Ovary (tissue), 9 donors: ENCODE measurements around the gene CTNNBIP1. TPM values are rescaled to one million over a fixed set of nuclear protein-coding genes. Genes with fewer than 3 reads are reported as not detected.
"Not testable (repeated sequence)": the region's sequence is repeated elsewhere in the genome, so short reads cannot be mapped to it uniquely, and the experiment has no call there.

Experiments used
- DNase-seq, 5 donors: peaks; one replicate each; pipeline ENCODE4 v3.0.0-alpha.2; 2019 to 2020
- H3K27ac ChIP-seq, 2 donors: fragments of 200-600 bp; one replicate each; pipeline versions ENCODE4 v1.5.1 to v1.8.0; 2019 to 2022
- H3K27me3 ChIP-seq: fragments of 200-600 bp; one replicate; pipeline ENCODE4 v1.8.0; 2022
- H3K36me3 ChIP-seq: fragments of 200-600 bp; sonication (generic); one replicate; pipeline ENCODE4 v1.5.1; 2019
- H3K4me1 ChIP-seq: one replicate; pipeline ENCODE4 v1.8.1; 2013; ENCODE audit warnings: mild to moderate bottlenecking, moderate library complexity; ENCODE audit not compliant: insufficient read depth
- H3K4me3 ChIP-seq: fragments of 200-600 bp; sonication (generic); one replicate; pipeline ENCODE4 v1.5.1; 2017
- H3K9me3 ChIP-seq, 2 donors: fragments of 200-600 bp in 1 of 2; sonication (generic) in 1 of 2; one replicate each; pipeline versions ENCODE4 v1.5.1 to v1.8.1; 2013 to 2019; ENCODE audit warnings: mild to moderate bottlenecking in 1 of 2, moderate library complexity in 1 of 2
- EP300 ChIP-seq: sonication (generic); formaldehyde crosslinking; IDR thresholded peaks from one replicate; pipeline ENCODE4 v1.6.1; 2017; ENCODE audit warnings: antibody characterized with exemption
- POLR2A ChIP-seq: fragments of 450-650 bp; IDR thresholded peaks from one replicate; pipeline ENCODE4 v1.6.1; 2017; ENCODE audit warnings: antibody characterized with exemption, mild to moderate bottlenecking, moderate library complexity
- WGBS, 3 donors: extraction: QIAGEN DNeasy Blood & Tissue Kit in 1 of 3; methylation state at CpG; one replicate each; pipeline versions ENCODE4 v1.1.5 to v1.1.7; 2013 to 2017; 5-methylcytosine and 5-hydroxymethylcytosine counted together
- intact Hi-C, 4 donors: fragments of 100-400 bp; cut with DNase I; formaldehyde crosslinking; loops; one replicate each; pipeline versions ENCODE4 v1.11.0 to v1.15.1; 2022 to 2023
- polyA plus RNA-seq, 2 donors: library from polyadenylated mRNA; stranded (reverse); fragments of 200-250 nt in 1 of 2; fragments of 350-450 nt in 1 of 2; fragmentation: Illumina TruSeq in 1 of 2; extraction: RNeasy Lipid Tissue Mini Kit (QIAGEN cat#74804) in 1 of 2; gene quantifications; one replicate each; pipeline ENCODE4 v1.2.3, GENCODE V29; 2013 to 2014
- total RNA-seq, 7 donors: library from RNA; depleted of rRNA in 2 of 7; stranded (reverse); fragments of >200 nt in 2 of 7; fragmentation: NEBNext Ultra II Directional in 3 of 7; extraction: Animal tissue kit (Norgen Biotek cat#: 25700) in 3 of 7; gene quantifications; one replicate each; pipeline versions ENCODE4 v1.1.0 to v1.2.4, GENCODE V29; 2016 to 2023
- TF ChIP-seq, protein P1 (sequence below), 3 donors: fragments of 450-650 bp in 2 of 3; fragments of 200-600 bp in 1 of 3; IDR thresholded peaks; one replicate each; pipeline versions ENCODE4 v1.5.1 to v1.8.0; 2016 to 2022; ENCODE audit warnings: antibody characterized with exemption in 3 of 3, mild to moderate bottlenecking in 1 of 3
- donor health status: DM: no; HTN: no; CAD: no; lungs with moderate emphysema.
- donor health status: DM: no; HTN: no; CAD: no.
- donor health status: Bipolar disorder and iron deficiency.
- donor health status: DM: yes; HTN: yes; CAD: no.
- donor health status: DM: no; HTN: no; CAD: no.
- donor health status: DM: yes; HTN: yes; CAD: no.

CTNNBIP1 gene
- total and polyA plus RNA-seq, 9 donors: 10.4 to 28.5 (median 20.7) TPM

DNA sequence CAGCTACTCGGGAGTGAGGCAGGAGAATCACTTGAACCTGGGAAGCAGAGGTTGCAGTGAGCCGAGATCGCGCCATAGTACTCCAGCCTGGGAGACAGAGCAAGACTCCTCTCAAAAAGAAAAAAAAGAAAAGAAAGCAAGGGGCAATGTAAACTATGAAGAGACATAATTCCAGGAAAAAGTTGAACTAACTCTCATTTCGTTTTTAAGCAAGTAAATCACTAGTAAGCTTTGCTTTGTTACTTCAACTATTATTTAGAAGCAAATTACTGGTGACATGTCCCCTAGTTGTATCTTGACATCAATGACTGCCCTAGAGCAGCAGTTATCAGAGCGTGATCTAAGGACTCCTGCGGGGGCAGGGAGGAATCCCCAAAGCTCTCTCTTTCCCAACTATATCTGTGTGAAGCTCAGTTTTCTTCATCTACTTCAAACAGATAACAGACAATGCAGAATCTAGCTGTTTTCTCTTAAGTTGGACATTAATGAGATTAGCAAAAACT, 105.0 kb downstream of the CTNNBIP1 start:
- Histone ChIP-seq H3K4me1 (peaks cover 9% of the 10 kb centered on the region), H3K36me3 (no peaks in the 10 kb centered on the region), H3K27me3 (no peaks in the 10 kb centered on the region), H3K4me3 (no peak overlapping the region), H3K27ac (no peak overlapping the region), H3K9me3 (no peaks in the 10 kb centered on the region)
- DNase-seq: no peak
- 52 to 72% (median 61%) methylated on average over 7 of the region's 7 CpGs for WGBS, 3 donors
- intact Hi-C loops: no loop called here
- TF ChIP-seq, protein P1, sequence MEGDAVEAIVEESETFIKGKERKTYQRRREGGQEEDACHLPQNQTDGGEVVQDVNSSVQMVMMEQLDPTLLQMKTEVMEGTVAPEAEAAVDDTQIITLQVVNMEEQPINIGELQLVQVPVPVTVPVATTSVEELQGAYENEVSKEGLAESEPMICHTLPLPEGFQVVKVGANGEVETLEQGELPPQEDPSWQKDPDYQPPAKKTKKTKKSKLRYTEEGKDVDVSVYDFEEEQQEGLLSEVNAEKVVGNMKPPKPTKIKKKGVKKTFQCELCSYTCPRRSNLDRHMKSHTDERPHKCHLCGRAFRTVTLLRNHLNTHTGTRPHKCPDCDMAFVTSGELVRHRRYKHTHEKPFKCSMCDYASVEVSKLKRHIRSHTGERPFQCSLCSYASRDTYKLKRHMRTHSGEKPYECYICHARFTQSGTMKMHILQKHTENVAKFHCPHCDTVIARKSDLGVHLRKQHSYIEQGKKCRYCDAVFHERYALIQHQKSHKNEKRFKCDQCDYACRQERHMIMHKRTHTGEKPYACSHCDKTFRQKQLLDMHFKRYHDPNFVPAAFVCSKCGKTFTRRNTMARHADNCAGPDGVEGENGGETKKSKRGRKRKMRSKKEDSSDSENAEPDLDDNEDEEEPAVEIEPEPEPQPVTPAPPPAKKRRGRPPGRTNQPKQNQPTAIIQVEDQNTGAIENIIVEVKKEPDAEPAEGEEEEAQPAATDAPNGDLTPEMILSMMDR (IDR thresholded peaks at IDR 0.05): no peak
- no peak for TF ChIP-seq POLR2A
- TF ChIP-seq EP300: no peak

DNA sequence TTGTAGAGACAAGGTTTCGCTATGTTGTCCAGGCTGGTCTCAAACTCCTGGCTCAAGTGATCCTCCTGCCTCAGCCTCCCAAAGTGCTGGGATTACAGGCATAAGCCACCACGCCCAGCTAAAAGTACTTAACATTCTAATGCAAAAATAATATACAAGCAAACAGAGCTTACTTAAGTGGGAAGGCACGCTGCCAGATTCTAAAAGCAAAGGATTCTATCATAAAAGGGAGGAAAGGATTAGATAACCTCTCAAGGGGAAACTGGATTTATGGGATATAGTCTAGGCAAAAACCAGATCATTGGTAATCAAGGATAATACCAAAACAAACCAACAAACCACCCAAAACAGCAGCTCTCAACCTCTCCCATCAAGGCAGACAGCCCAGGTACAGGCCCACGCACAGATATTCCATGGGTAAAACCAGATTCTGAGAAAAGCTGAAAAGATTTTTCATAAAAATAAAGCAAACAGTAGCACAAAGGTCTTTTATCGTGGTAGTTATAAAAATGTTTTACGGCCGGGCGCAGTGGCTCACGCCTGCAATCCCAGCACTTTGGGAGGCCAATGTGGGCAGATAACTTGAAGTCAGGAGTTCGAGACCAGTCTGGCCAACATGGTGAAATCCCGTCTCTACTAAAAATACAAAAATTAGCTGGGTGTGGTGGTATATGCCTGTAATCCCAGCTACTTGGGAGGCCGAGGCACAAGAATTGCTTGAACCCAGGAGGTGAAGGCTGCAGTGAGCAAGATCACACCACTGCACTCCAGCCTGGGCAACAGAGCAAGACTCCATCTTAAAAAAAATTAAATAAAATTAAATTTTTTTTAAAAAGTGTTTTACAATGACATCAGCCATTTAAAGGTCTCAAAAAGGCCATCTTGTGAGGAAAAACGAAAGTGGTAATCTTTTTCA, 106.8 kb downstream of the CTNNBIP1 start:
- H3K27me3 ChIP-seq, H3K4me1 ChIP-seq, intact Hi-C loops, H3K36me3 ChIP-seq, H3K27ac ChIP-seq, H3K4me3 ChIP-seq, DNase-seq, H3K9me3 ChIP-seq: not testable (repeated sequence)
- 84 to 91% (median 89%) methylated on average over 13 of the region's 13 CpGs for WGBS, 3 donors

DNA sequence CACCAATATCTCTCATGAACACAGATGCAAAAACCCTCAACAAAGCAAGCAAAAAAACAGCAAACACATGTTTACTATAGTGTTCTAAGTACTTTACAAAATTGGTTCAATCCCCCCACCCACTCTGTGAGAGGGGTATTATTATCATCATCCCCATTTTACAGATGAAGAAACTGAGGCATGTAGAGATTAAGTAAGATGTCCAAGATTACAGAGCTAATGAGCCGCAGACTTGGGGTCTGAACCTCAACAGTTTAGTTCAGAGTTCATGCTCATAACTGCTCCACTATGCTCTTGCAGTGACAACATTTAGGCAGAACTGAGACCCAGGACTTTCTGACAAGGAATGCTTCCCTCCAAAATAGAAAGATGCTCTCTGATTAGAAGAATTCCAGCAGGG, 108.2 kb downstream of the CTNNBIP1 start:
- Histone ChIP-seq H3K4me3 (no peak overlapping the region), H3K36me3 (no peaks in the 10 kb centered on the region), H3K9me3 (no peaks in the 10 kb centered on the region), H3K27me3 (no peaks in the 10 kb centered on the region), H3K4me1 (peaks cover 10% of the 10 kb centered on the region), H3K27ac (no peak overlapping the region)
- intact Hi-C loops: no loop called here
- TF ChIP-seq EP300: no peak
- TF ChIP-seq, protein P1 (IDR thresholded peaks at IDR 0.05): no peak
- no peak for TF ChIP-seq POLR2A
- WGBS, 3 donors: 92 to 97% (median 96%) methylated on average over 1 of the region's 1 CpG
- no peak for DNase-seq

Other genes with a start within 250 kb of the CTNNBIP1 start
- 100 to 1,000 TPM in 5 of 7 donors, 10 to 100 TPM in 2; 70.5 to 145 (median 119) TPM for gene CLSTN1, start 86.3 kb downstream of the CTNNBIP1 start, total RNA-seq
- 100 to 1,000 TPM in 1 of 2 donors, 10 to 100 TPM in 1; 84.3 to 110 TPM for gene CLSTN1, start 86.3 kb downstream of the CTNNBIP1 start, polyA plus RNA-seq
- 10 to 100 TPM; 21.2 to 54.3 (median 40.2) TPM for gene LZIC, start 33.1 kb upstream of the CTNNBIP1 start, total RNA-seq
- 10 to 100 TPM; 24.6 to 61.3 TPM for gene LZIC, start 33.1 kb upstream of the CTNNBIP1 start, polyA plus RNA-seq
- gene NMNAT1, start 33.2 kb upstream of the CTNNBIP1 start, total RNA-seq: 1 to 10 TPM; 2.3 to 8.2 (median 5.8) TPM
- 10 to 100 TPM in 1 of 2 donors, 1 to 10 TPM in 1; 3.8 to 16.0 TPM for gene NMNAT1, start 33.2 kb upstream of the CTNNBIP1 start, polyA plus RNA-seq
- 10 to 100 TPM in 3 of 7 donors, 1 to 10 TPM in 4; 1.5 to 23.5 (median 8.3) TPM for gene RBP7, start 87.0 kb upstream of the CTNNBIP1 start, total RNA-seq
- gene RBP7, start 87.0 kb upstream of the CTNNBIP1 start, polyA plus RNA-seq: 10 to 100 TPM; 28.8 to 53.4 TPM
- 10 to 100 TPM; 31.3 to 46.9 (median 38.9) TPM for gene UBE4B, start 122.7 kb upstream of the CTNNBIP1 start, total RNA-seq
- 10 to 100 TPM; 26.3 to 39.5 TPM for gene UBE4B, start 122.7 kb upstream of the CTNNBIP1 start, polyA plus RNA-seq